SK-N-SH treated with all-trans-retinoic acid at 6 μM for 48 hours (cell line): Measurements from ENCODE around the gene ATG2A.

ENCODE experiments used
- ATAC-seq: fragments of 200-7000 bp; cut with Tn5 transposase; 3 replicates; pipeline ENCODE4 v1.9.1; 2020; ENCODE audit warnings: mild to moderate bottlenecking, moderate library complexity
- ARNTL ChIP-seq: fragments of 450-650 bp; formaldehyde crosslinking; IDR thresholded peaks from 2 replicates; pipeline ENCODE4 v1.5.0; 2020; ENCODE audit warnings: low read depth, mild to moderate bottlenecking, moderate library complexity, borderline replicate concordance
- BACH2 ChIP-seq: fragments of 250-450 bp; sonication (Bioruptor Pico); IDR thresholded peaks from 2 replicates; pipeline ENCODE4 v1.9.0; 2021; ENCODE audit warnings: mild to moderate bottlenecking, borderline replicate concordance
- ESRRG ChIP-seq: fragments of 250-450 bp; sonication (Bioruptor Pico); IDR thresholded peaks from 2 replicates; pipeline ENCODE4 v1.6.1; 2021; ENCODE audit warnings: mild to moderate bottlenecking
- OSR1 ChIP-seq: fragments of 250-450 bp; sonication (Bioruptor Pico); IDR thresholded peaks from 2 replicates; pipeline ENCODE4 v1.8.0; 2022; ENCODE audit warnings: moderate library complexity, mild to moderate bottlenecking, inconsistent platforms
- RARB ChIP-seq: fragments of 250-450 bp; sonication (Bioruptor Pico); IDR thresholded peaks from 2 replicates; pipeline ENCODE4 v1.8.0; 2021; ENCODE audit warnings: mild to moderate bottlenecking, moderate library complexity
- SNAI2 ChIP-seq: fragments of 250-450 bp; sonication (Bioruptor Pico); IDR thresholded peaks from 2 replicates; pipeline ENCODE4 v1.5.0; 2020; ENCODE audit warnings: mild to moderate bottlenecking, moderate library complexity
- TCF4 ChIP-seq: fragments of 250-450 bp; sonication (Bioruptor Pico); IDR thresholded peaks from 2 replicates; pipeline ENCODE4 v1.8.0; 2021; ENCODE audit warnings: mild to moderate bottlenecking, moderate library complexity, borderline replicate concordance
- ZC3H10 ChIP-seq: fragments of 250-450 bp; sonication (Bioruptor Pico); IDR thresholded peaks from 2 replicates; pipeline ENCODE4 v1.5.1; 2021; ENCODE audit warnings: mild to moderate bottlenecking, moderate library complexity
- ZFP3 ChIP-seq: fragments of 250-450 bp; sonication (Bioruptor Pico); IDR thresholded peaks from 2 replicates; pipeline ENCODE4 v1.5.0; 2020; ENCODE audit warnings: mild to moderate bottlenecking, moderate library complexity
- ZFP30 ChIP-seq: fragments of 450-650 bp; formaldehyde crosslinking; IDR thresholded peaks from 2 replicates; pipeline ENCODE4 v1.5.0; 2022; ENCODE audit warnings: mild to moderate bottlenecking, moderate library complexity
- ZNF565 ChIP-seq: fragments of 450-650 bp; formaldehyde crosslinking; conservative IDR thresholded peaks from 2 replicates; pipeline ENCODE4 v1.5.0; 2020; ENCODE audit warnings: low read depth, mild to moderate bottlenecking, moderate library complexity
- ZNF8 ChIP-seq: fragments of 450-650 bp; formaldehyde crosslinking; IDR thresholded peaks from 2 replicates; pipeline ENCODE4 v1.5.0; 2020; ENCODE audit warnings: mild to moderate bottlenecking, moderate library complexity
- TF ChIP-seq, protein P1 (sequence below): fragments of 250-450 bp; sonication (Bioruptor Pico); IDR thresholded peaks from 2 replicates; pipeline ENCODE4 v1.8.0; 2020; ENCODE audit warnings: mild to moderate bottlenecking, moderate library complexity, borderline replicate concordance
- TF ChIP-seq, protein P2 (sequence below): fragments of 250-450 bp; sonication (Bioruptor Pico); IDR thresholded peaks from 2 replicates; pipeline ENCODE4 v1.5.1; 2021; ENCODE audit warnings: mild to moderate bottlenecking, moderate library complexity
- TF ChIP-seq, protein P3 (sequence below): fragments of 250-450 bp; sonication (Bioruptor Pico); IDR thresholded peaks from 2 replicates; pipeline ENCODE4 v1.5.1; 2020; ENCODE audit warnings: low read depth, mild to moderate bottlenecking, moderate library complexity
- TF ChIP-seq, protein P4 (sequence below): fragments of 250-450 bp; sonication (Bioruptor Pico); IDR thresholded peaks from 2 replicates; pipeline ENCODE4 v1.8.0; 2021; ENCODE audit warnings: low read depth, mild to moderate bottlenecking, moderate library complexity, borderline replicate concordance
- TF ChIP-seq, protein P5 (sequence below): fragments of 250-450 bp; sonication (Bioruptor Pico); IDR thresholded peaks from 2 replicates; pipeline ENCODE4 v1.5.0; 2020; ENCODE audit warnings: mild to moderate bottlenecking, moderate library complexity

Gene ATG2A

DNA sequence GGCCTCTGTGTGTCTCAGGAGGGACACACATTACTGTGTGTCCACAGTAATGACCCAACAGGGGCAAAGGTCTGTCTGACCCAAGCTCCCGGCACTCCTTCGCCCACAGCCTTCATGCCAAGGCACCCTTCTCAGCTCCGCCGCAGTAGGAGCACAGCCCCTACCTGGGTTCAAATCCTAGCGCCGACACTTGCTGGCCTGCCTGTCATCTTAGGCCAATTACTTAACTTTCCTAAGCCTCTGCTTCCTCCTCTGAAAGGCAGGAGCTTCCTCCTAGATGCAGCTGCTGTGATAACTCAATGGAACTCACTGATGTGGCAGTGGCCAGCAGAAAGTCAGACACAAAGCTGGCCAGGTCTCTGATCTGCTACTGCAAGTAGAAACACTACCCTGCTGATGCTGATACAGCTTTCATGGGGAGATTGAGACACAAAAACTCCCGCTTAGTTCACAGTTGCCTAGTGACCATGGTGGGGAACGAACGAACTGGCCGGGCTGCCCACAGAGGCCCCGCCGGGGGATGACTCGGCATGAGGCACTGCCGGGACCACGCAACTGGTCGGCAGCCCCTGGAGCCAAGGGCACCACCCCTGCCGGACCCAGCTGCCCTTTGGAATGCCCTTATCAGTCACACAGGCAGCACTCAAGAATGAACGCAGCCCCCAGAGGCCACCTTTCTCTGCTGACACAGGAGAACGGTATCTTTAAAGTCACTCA is 46.7 kb downstream of the ATG2A start:
- TF ChIP-seq ZNF8 (no peak), RARB (no peak)
- TF ChIP-seq, protein P1, sequence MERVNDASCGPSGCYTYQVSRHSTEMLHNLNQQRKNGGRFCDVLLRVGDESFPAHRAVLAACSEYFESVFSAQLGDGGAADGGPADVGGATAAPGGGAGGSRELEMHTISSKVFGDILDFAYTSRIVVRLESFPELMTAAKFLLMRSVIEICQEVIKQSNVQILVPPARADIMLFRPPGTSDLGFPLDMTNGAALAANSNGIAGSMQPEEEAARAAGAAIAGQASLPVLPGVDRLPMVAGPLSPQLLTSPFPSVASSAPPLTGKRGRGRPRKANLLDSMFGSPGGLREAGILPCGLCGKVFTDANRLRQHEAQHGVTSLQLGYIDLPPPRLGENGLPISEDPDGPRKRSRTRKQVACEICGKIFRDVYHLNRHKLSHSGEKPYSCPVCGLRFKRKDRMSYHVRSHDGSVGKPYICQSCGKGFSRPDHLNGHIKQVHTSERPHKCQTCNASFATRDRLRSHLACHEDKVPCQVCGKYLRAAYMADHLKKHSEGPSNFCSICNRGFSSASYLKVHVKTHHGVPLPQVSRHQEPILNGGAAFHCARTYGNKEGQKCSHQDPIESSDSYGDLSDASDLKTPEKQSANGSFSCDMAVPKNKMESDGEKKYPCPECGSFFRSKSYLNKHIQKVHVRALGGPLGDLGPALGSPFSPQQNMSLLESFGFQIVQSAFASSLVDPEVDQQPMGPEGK (CRISPR knock-in tag): no peak
- peak; percentile 27 for ATAC-seq

DNA sequence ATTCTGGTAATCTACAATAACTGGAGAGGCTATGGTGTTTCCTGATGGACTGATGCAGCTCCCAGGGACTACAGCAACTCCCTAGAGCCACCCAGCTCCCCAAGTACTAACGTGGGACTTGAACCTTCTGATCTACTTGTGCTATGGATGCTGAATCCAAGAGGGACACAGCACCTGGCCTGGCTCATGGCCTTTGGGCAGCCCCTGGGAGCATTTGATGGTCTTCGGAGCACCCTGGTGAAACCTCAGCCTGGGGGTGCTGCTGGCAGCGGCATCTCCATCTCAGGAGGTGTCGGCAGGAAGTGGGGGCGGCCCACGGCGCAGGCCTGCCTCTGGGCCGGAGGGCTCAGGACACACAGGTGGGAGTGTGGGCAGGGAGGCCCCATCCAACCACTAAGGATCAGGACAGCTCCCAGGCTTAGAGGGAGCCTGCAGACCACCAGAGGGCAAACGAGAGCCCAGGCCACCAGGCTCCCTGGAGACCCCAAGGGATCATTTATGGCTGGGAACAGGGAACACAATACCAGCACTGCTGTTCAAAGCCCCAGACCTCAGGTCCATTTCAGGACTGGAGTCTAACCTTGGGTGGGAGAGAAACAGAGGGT is 47.3 kb downstream of the ATG2A start:
- TF ChIP-seq RARB (no peak), ZNF565 (no peak), ZFP3 (CRISPR knock-in tag) (no peak), SNAI2 (no peak), OSR1 (no peak), TCF4 (no peak)
- TF ChIP-seq, protein P2, sequence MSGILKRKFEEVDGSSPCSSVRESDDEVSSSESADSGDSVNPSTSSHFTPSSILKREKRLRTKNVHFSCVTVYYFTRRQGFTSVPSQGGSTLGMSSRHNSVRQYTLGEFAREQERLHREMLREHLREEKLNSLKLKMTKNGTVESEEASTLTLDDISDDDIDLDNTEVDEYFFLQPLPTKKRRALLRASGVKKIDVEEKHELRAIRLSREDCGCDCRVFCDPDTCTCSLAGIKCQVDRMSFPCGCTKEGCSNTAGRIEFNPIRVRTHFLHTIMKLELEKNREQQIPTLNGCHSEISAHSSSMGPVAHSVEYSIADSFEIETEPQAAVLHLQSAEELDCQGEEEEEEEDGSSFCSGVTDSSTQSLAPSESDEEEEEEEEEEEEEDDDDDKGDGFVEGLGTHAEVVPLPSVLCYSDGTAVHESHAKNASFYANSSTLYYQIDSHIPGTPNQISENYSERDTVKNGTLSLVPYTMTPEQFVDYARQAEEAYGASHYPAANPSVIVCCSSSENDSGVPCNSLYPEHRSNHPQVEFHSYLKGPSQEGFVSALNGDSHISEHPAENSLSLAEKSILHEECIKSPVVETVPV (CRISPR knock-in tag): no peak
- TF ChIP-seq, protein P3, sequence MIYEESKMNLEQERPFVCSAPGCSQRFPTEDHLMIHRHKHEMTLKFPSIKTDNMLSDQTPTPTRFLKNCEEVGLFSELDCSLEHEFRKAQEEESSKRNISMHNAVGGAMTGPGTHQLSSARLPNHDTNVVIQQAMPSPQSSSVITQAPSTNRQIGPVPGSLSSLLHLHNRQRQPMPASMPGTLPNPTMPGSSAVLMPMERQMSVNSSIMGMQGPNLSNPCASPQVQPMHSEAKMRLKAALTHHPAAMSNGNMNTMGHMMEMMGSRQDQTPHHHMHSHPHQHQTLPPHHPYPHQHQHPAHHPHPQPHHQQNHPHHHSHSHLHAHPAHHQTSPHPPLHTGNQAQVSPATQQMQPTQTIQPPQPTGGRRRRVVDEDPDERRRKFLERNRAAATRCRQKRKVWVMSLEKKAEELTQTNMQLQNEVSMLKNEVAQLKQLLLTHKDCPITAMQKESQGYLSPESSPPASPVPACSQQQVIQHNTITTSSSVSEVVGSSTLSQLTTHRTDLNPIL (CRISPR knock-in tag): no peak
- TF ChIP-seq, all 23 proteins: peak for 0
- peak; percentile 31 for ATAC-seq

DNA sequence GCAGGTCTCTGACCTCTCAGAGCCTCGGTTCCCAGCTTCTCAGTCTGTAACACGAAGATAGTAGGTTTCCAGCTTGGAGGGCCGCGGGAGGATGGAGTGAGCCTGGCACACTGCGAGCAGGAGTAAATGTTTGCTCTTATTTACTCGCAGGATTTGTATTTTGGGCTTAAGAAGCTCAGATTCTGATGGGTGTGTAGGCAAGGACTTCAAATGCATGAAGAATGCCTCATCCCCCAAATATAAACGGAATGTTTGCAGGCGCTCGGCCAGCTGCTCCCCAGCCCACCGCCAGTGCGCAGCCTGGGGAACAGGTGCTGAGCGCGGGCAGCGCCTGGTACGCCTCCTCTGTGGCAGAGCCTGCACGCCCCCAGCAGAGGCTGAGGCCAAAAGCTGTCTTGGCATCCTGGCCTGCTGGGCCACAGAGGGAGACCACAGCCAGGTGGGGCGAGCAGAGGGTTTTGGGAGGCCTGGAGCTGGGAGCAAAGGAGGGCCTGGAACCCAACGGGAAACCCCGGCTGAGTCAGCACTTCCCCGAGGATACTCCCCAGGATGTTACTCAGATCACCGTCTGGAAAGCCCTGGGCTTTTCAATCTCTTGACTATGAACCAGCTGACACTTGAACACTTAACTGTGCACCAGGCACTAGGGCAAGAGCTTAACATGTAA is 48.0 kb downstream of the ATG2A start:
- ATAC-seq: peak; percentile 73
- TF ChIP-seq, protein P4, sequence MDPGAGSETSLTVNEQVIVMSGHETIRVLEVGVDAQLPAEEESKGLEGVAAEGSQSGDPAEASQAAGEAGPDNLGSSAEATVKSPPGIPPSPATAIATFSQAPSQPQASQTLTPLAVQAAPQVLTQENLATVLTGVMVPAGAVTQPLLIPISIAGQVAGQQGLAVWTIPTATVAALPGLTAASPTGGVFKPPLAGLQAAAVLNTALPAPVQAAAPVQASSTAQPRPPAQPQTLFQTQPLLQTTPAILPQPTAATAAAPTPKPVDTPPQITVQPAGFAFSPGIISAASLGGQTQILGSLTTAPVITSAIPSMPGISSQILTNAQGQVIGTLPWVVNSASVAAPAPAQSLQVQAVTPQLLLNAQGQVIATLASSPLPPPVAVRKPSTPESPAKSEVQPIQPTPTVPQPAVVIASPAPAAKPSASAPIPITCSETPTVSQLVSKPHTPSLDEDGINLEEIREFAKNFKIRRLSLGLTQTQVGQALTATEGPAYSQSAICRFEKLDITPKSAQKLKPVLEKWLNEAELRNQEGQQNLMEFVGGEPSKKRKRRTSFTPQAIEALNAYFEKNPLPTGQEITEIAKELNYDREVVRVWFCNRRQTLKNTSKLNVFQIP (CRISPR knock-in tag): no peak
- TF ChIP-seq ZFP30 (CRISPR knock-in tag) (no peak), ARNTL (no peak), ZFP3 (CRISPR knock-in tag) (no peak), SNAI2 (no peak), OSR1 (no peak), BACH2 (no peak), ZC3H10 (CRISPR knock-in tag) (no peak), ESRRG (CRISPR knock-in tag) (no peak)
- TF ChIP-seq, protein P5, sequence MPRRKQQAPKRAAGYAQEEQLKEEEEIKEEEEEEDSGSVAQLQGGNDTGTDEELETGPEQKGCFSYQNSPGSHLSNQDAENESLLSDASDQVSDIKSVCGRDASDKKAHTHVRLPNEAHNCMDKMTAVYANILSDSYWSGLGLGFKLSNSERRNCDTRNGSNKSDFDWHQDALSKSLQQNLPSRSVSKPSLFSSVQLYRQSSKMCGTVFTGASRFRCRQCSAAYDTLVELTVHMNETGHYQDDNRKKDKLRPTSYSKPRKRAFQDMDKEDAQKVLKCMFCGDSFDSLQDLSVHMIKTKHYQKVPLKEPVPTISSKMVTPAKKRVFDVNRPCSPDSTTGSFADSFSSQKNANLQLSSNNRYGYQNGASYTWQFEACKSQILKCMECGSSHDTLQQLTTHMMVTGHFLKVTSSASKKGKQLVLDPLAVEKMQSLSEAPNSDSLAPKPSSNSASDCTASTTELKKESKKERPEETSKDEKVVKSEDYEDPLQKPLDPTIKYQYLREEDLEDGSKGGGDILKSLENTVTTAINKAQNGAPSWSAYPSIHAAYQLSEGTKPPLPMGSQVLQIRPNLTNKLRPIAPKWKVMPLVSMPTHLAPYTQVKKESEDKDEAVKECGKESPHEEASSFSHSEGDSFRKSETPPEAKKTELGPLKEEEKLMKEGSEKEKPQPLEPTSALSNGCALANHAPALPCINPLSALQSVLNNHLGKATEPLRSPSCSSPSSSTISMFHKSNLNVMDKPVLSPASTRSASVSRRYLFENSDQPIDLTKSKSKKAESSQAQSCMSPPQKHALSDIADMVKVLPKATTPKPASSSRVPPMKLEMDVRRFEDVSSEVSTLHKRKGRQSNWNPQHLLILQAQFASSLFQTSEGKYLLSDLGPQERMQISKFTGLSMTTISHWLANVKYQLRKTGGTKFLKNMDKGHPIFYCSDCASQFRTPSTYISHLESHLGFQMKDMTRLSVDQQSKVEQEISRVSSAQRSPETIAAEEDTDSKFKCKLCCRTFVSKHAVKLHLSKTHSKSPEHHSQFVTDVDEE (CRISPR knock-in tag): no peak
- TF ChIP-seq, protein P2 (CRISPR knock-in tag): no peak
